T-helper 2 cell treated with Interferon-gamma antibody and Interleukin-4, amounts not matched to agents 5 μg/mL and 100 μg/mL, for 36 hours (primary cell): ENCODE results near the gene PALM3.

ENCODE experiments used
- DNase-seq: peaks from one replicate; pipeline ENCODE4 v3.0.0; 2021; ENCODE audit warnings: low spot score
- H3K27ac Mint-ChIP-seq: one replicate; pipeline ENCODE4 v1.8.0; 2021; ENCODE audit warnings: mild to moderate bottlenecking, mixed read lengths
- H3K27me3 Mint-ChIP-seq: one replicate; pipeline ENCODE4 v1.8.0; 2021; ENCODE audit warnings: low read depth, mixed read lengths
- H3K36me3 Mint-ChIP-seq: one replicate; pipeline ENCODE4 v1.8.0; 2021; ENCODE audit warnings: low read depth, mixed read lengths
- H3K4me1 Mint-ChIP-seq: one replicate; pipeline ENCODE4 v1.8.0; 2021; ENCODE audit warnings: low read depth, mixed read lengths
- H3K4me3 Mint-ChIP-seq: one replicate; pipeline ENCODE4 v1.8.0; 2022; ENCODE audit warnings: mild to moderate bottlenecking, moderate library complexity, mixed read lengths
- H3K9me3 Mint-ChIP-seq: one replicate; pipeline ENCODE4 v1.8.0; 2021; ENCODE audit warnings: mixed read lengths

Gene PALM3

GRCh38 chr19:14080887-14081796 is 19.3 kb upstream of the PALM3 start:
- Mint-ChIP-seq H3K4me1 (peaks cover 16% of the 10 kb centered on the region), H3K4me3 (peak overlapping the region; percentile 94), H3K9me3 (no peaks in the 10 kb centered on the region), H3K36me3 (peaks cover 2% of the 10 kb centered on the region), H3K27me3 (no peaks in the 10 kb centered on the region), H3K27ac (peak overlapping the region; percentile 94)
- DNase-seq, result peak; percentile 99

GRCh38 chr19:14078411-14078810 is 16.5 kb upstream of the PALM3 start:
- Mint-ChIP-seq H3K27me3 (no peaks in the 10 kb centered on the region), H3K36me3 (no peaks in the 10 kb centered on the region), H3K27ac (no peak overlapping the region), H3K4me1 (peaks cover 30% of the 10 kb centered on the region), H3K9me3 (no peaks in the 10 kb centered on the region), H3K4me3 (no peak overlapping the region)
- DNase-seq, result no peak

- DNase-seq, result peak; percentile 53
- Mint-ChIP-seq H3K4me1 (peaks cover 18% of the 10 kb centered on the region), H3K4me3 (peak overlapping the region; percentile 98), H3K9me3 (no peaks in the 10 kb centered on the region), H3K36me3 (no peaks in the 10 kb centered on the region), H3K27ac (peak overlapping the region; percentile 92), H3K27me3 (peaks cover 4% of the 10 kb centered on the region)
These were observed 12.3 kb upstream of the PALM3 start for GRCh38 chr19:14073925-14074838.

GRCh38 chr19:14073261-14073924 is 11.5 kb upstream of the PALM3 start:
- Mint-ChIP-seq H3K36me3 (no peaks in the 10 kb centered on the region), H3K4me3 (peak overlapping the region; percentile 98), H3K27ac (peak overlapping the region; percentile 92), H3K9me3 (no peaks in the 10 kb centered on the region), H3K4me1 (peaks cover 18% of the 10 kb centered on the region), H3K27me3 (peaks cover 4% of the 10 kb centered on the region)
- DNase-seq, result peak; percentile 86

GRCh38 chr19:14072535-14073260 is 10.8 kb upstream of the PALM3 start, which contains the start of gene MISP3:
Gene MISP3, plus strand, starts transcription at chr19:14072786. Its CDS starts 524 bp downstream, at chr19:14073310.
- DNase-seq, result peak; percentile 51
- H3K27ac Mint-ChIP-seq, result peak within 1 kb of the TSS; percentile 92
- H3K27me3 Mint-ChIP-seq, result peaks cover 4% of the 10 kb centered on the region
- no peaks in the 10 kb centered on the region for H3K36me3 Mint-ChIP-seq
- H3K4me1 Mint-ChIP-seq, result peaks cover 16% of the 10 kb centered on the region
- no peaks in the 10 kb centered on the region for H3K9me3 Mint-ChIP-seq
- peak within 1 kb of the TSS; percentile 98 for H3K4me3 Mint-ChIP-seq

GRCh38 chr19:14070268-14071050 is 8.6 kb upstream of the PALM3 start:
- Mint-ChIP-seq H3K4me1 (peaks cover 16% of the 10 kb centered on the region), H3K36me3 (no peaks in the 10 kb centered on the region), H3K27ac (no peak overlapping the region), H3K27me3 (peaks cover 4% of the 10 kb centered on the region), H3K9me3 (no peaks in the 10 kb centered on the region), H3K4me3 (peak overlapping the region; percentile 36)
- no peak for DNase-seq

- Mint-ChIP-seq H3K27ac (no peak overlapping the region), H3K27me3 (peaks cover 7% of the 10 kb centered on the region), H3K9me3 (no peaks in the 10 kb centered on the region), H3K36me3 (no peaks in the 10 kb centered on the region), H3K4me1 (no peaks in the 10 kb centered on the region), H3K4me3 (no peak overlapping the region)
- no peak for DNase-seq
These were observed 4.3 kb upstream of the PALM3 start for GRCh38 chr19:14066134-14066533.

GRCh38 chr19:14063105-14063504 is 1.2 kb upstream of the PALM3 start:
- DNase-seq, result no peak
- peaks cover 22% of the 10 kb centered on the region for H3K27me3 Mint-ChIP-seq
- no peaks in the 10 kb centered on the region for H3K9me3 Mint-ChIP-seq
- no peak overlapping the region for H3K4me3 Mint-ChIP-seq
- no peaks in the 10 kb centered on the region for H3K36me3 Mint-ChIP-seq
- H3K27ac Mint-ChIP-seq, result no peak overlapping the region
- H3K4me1 Mint-ChIP-seq, result peaks cover 8% of the 10 kb centered on the region

- Mint-ChIP-seq H3K27me3 (peaks cover 27% of the 10 kb centered on the region), H3K4me3 (no peak overlapping the region), H3K9me3 (no peaks in the 10 kb centered on the region), H3K4me1 (peaks cover 14% of the 10 kb centered on the region), H3K27ac (no peak overlapping the region), H3K36me3 (no peaks in the 10 kb centered on the region)
- no peak for DNase-seq
These were observed 631 bp upstream of the PALM3 start for GRCh38 chr19:14062558-14062855.

- no peaks in the 10 kb centered on the region for H3K9me3 Mint-ChIP-seq
- no peak for DNase-seq
- peaks cover 31% of the 10 kb centered on the region for H3K27me3 Mint-ChIP-seq
These were observed 661 bp downstream of the PALM3 start for GRCh38 chr19:14061081-14061749.

GRCh38 chr19:14059652-14060155 is 2.2 kb downstream of the PALM3 start:
- Mint-ChIP-seq H3K4me3 (no peak overlapping the region), H3K36me3 (no peaks in the 10 kb centered on the region), H3K27ac (no peak overlapping the region), H3K9me3 (no peaks in the 10 kb centered on the region), H3K27me3 (peaks cover 33% of the 10 kb centered on the region), H3K4me1 (peaks cover 15% of the 10 kb centered on the region)
- DNase-seq, result no peak

More at GRCh38 chr19:14061081-14061749, 661 bp downstream of the PALM3 start:
- Mint-ChIP-seq H3K36me3 (no peaks in the 10 kb centered on the region), H3K27ac (no peak overlapping the region), H3K4me1 (peaks cover 15% of the 10 kb centered on the region), H3K4me3 (no peak overlapping the region)

- Mint-ChIP-seq H3K27me3 (peaks cover 33% of the 10 kb centered on the region), H3K4me3 (peak overlapping the region; percentile 76), H3K27ac (no peak overlapping the region)
These were observed 2.8 kb downstream of the PALM3 start for GRCh38 chr19:14059093-14059480.

More at GRCh38 chr19:14059093-14059480, 2.8 kb downstream of the PALM3 start:
- Mint-ChIP-seq H3K4me1 (peaks cover 15% of the 10 kb centered on the region), H3K9me3 (no peaks in the 10 kb centered on the region), H3K36me3 (peaks cover 3% of the 10 kb centered on the region)
- peak; percentile 42 for DNase-seq
